Natural killer cell (primary cell): ENCODE data around the gene IRAK1. TPM values are rescaled to one million over a fixed set of nuclear protein-coding genes. Genes with fewer than 3 reads are reported as not detected.
"Not testable (repeated sequence)": the region's sequence is repeated elsewhere in the genome, so short reads cannot be mapped to it uniquely, and the experiment has no call there.

Experiments
- ATAC-seq, 3 donors: fragments of 150-1000 bp in 2 of 3; fragments of 200-7000 bp in 1 of 3; cut with Tn5 transposase; 1 replicate in 1 of 3; 2 replicates in 2 of 3; pipeline ENCODE4 v1.10.0; 2021; ENCODE audit warnings: mild to moderate bottlenecking in 2 of 3, moderate library complexity in 2 of 3
- DNase-seq, 2 donors: peaks; one replicate each; pipeline versions ENCODE4 v3.0.0 to v3.0.0-alpha.2; 2013 to 2021; ENCODE audit warnings: mixed read lengths in 1 of 2
- H3K27ac ChIP-seq: one replicate; pipeline ENCODE4 v1.5.1; 2013; ENCODE audit warnings: mild to moderate bottlenecking, low read length
- H3K27me3 ChIP-seq: one replicate; pipeline ENCODE4 v1.6.1; 2013; ENCODE audit warnings: low read length; ENCODE audit not compliant: control insufficient read depth, insufficient read depth
- H3K36me3 ChIP-seq: one replicate; pipeline ENCODE4 v1.6.1; 2013; ENCODE audit warnings: low read length; ENCODE audit not compliant: control insufficient read depth, insufficient read depth
- H3K4me1 ChIP-seq: one replicate; pipeline ENCODE4 v1.6.1; 2013; ENCODE audit warnings: low read length; ENCODE audit not compliant: control insufficient read depth, insufficient read depth
- H3K4me3 ChIP-seq: one replicate; pipeline ENCODE4 v1.5.1; 2013; ENCODE audit warnings: low read length
- H3K9me3 ChIP-seq: one replicate; pipeline ENCODE4 v1.6.1; 2013; ENCODE audit warnings: low read length; ENCODE audit not compliant: control insufficient read depth, insufficient read depth
- H3K27ac Mint-ChIP-seq, 2 donors: one replicate each; pipeline ENCODE4 v1.8.0; 2022; ENCODE audit warnings: mild to moderate bottlenecking in 2 of 2, mixed read lengths in 2 of 2, moderate library complexity in 1 of 2
- H3K27me3 Mint-ChIP-seq, 2 donors: one replicate each; pipeline ENCODE4 v1.8.0; 2022; ENCODE audit warnings: low read depth in 2 of 2, mixed read lengths in 2 of 2
- H3K36me3 Mint-ChIP-seq: one replicate; pipeline ENCODE4 v1.8.0; 2022; ENCODE audit warnings: mixed read lengths
- H3K4me1 Mint-ChIP-seq, 2 donors: one replicate each; pipeline ENCODE4 v1.8.0; 2022; ENCODE audit warnings: mixed read lengths in 2 of 2
- H3K4me3 Mint-ChIP-seq: one replicate; pipeline ENCODE4 v1.8.0; 2022; ENCODE audit warnings: mild to moderate bottlenecking, moderate library complexity, mixed read lengths
- H3K9me3 Mint-ChIP-seq, 2 donors: one replicate each; pipeline ENCODE4 v1.8.0; 2022; ENCODE audit warnings: mixed read lengths in 2 of 2
- CTCF ChIP-seq: fragments of 200-600 bp; IDR thresholded peaks from one replicate; pipeline ENCODE4 v1.8.0; 2022; ENCODE audit warnings: antibody characterized with exemption
- WGBS: methylation state at CpG from one replicate; pipeline ENCODE4 v1.1.7; 2013; ENCODE audit warnings: missing lambda C conversion rate; ENCODE audit not compliant: insufficient coverage; 5-methylcytosine and 5-hydroxymethylcytosine counted together
- intact Hi-C: fragments of 100-400 bp; cut with micrococcal nuclease; formaldehyde crosslinking; loops from one replicate; pipeline ENCODE4 v1.14.2; 2022
- total RNA-seq, 4 donors: library from RNA; stranded (reverse); fragments of 120-200 nt in 1 of 4; gene quantifications; one replicate each; pipeline versions ENCODE4 v1.2.3 to v1.2.4, GENCODE V29; 2013 to 2022

Gene IRAK1
- total RNA-seq, 3 donors from 2014 or later (not counting 1 experiment from before 2014, with no cell fraction given) = 87.5 to 114 (median 107) TPM

GRCh38 chrX:154000051-154000450 is 19.7 kb downstream of the IRAK1 start:
- H3K9me3 Mint-ChIP-seq = no peaks in the 10 kb centered on the region
- H3K36me3 Mint-ChIP-seq = no peaks in the 10 kb centered on the region
- no peak overlapping the region for H3K4me3 Mint-ChIP-seq

GRCh38 chrX:153999359-154000037 is 20.2 kb downstream of the IRAK1 start:
- H3K27ac ChIP-seq = no peak overlapping the region
- ATAC-seq (no peak), DNase-seq (no peak)
- Mint-ChIP-seq H3K27me3 (peaks cover 0 to 6% of the 10 kb centered on the region in 2 donors), H3K4me3 (no peak overlapping the region), H3K4me1 (peaks cover 17 to 18% of the 10 kb centered on the region in 2 donors), H3K9me3 (no peaks in the 10 kb centered on the region), H3K27ac (no peak overlapping the region), H3K36me3 (no peaks in the 10 kb centered on the region)
- no peak for TF ChIP-seq CTCF
- no peaks in the 10 kb centered on the region for H3K27me3 ChIP-seq
- intact Hi-C loops = loop anchor here (2.0 kb wide), 1 partner anchor 23 kb away; no protein-coding TSS in a partner anchor
- H3K4me1 ChIP-seq = peaks cover 22% of the 10 kb centered on the region
- no peaks in the 10 kb centered on the region for H3K36me3 ChIP-seq
- no peaks in the 10 kb centered on the region for H3K9me3 ChIP-seq
- H3K4me3 ChIP-seq = no peak overlapping the region
- WGBS = 86% methylated on average over 13 of the region's 19 CpGs

More at GRCh38 chrX:154000051-154000450, 19.7 kb downstream of the IRAK1 start:
- H3K27ac Mint-ChIP-seq = no peak overlapping the region
- peaks cover 0 to 7% of the 10 kb centered on the region in 2 donors for H3K27me3 Mint-ChIP-seq
- no peaks in the 10 kb centered on the region for H3K36me3 ChIP-seq
- no peaks in the 10 kb centered on the region for H3K27me3 ChIP-seq
- 84% methylated on average over 3 of the region's 5 CpGs for WGBS
- no peak overlapping the region for H3K27ac ChIP-seq
- H3K9me3 ChIP-seq = no peaks in the 10 kb centered on the region
- peaks cover 22% of the 10 kb centered on the region for H3K4me1 ChIP-seq
- intact Hi-C loops = loop anchor here (2.0 kb wide), 1 partner anchor 23 kb away; no protein-coding TSS in a partner anchor
- H3K4me3 ChIP-seq = no peak overlapping the region
- TF ChIP-seq CTCF = no peak
- no peak for DNase-seq
- no peak for ATAC-seq
- peaks cover 17 to 18% of the 10 kb centered on the region in 2 donors for H3K4me1 Mint-ChIP-seq

GRCh38 chrX:153995504-153995903 is 24.2 kb downstream of the IRAK1 start:
- no peak overlapping the region for H3K4me3 Mint-ChIP-seq
- WGBS = 95% methylated on average over 8 of the region's 8 CpGs
- Histone ChIP-seq H3K9me3 (no peaks in the 10 kb centered on the region), H3K36me3 (no peaks in the 10 kb centered on the region), H3K27ac (no peak overlapping the region), H3K4me3 (no peak overlapping the region), H3K27me3 (no peaks in the 10 kb centered on the region), H3K4me1 (peaks cover under 1% of the 10 kb centered on the region)
- intact Hi-C loops = no loop called here
- DNase-seq = no peak
- no peaks in the 10 kb centered on the region for H3K36me3 Mint-ChIP-seq
- H3K27ac Mint-ChIP-seq = no peak overlapping the region
- H3K27me3 Mint-ChIP-seq = no peaks in the 10 kb centered on the region
- peaks cover 0 to 2% of the 10 kb centered on the region in 2 donors for H3K9me3 Mint-ChIP-seq
- no peak for ATAC-seq
- no peak for TF ChIP-seq CTCF
- peaks cover 0 to 5% of the 10 kb centered on the region in 2 donors for H3K4me1 Mint-ChIP-seq

- intact Hi-C loops = not testable (repeated sequence)
- WGBS = 20% methylated on average over 1 of the region's 5 CpGs
Measured at GRCh38 chrX:153994398-153994797, 25.3 kb downstream of the IRAK1 start.

More at GRCh38 chrX:153994398-153994797, 25.3 kb downstream of the IRAK1 start:
- H3K27ac Mint-ChIP-seq, H3K4me3 ChIP-seq, H3K27me3 Mint-ChIP-seq, H3K4me3 Mint-ChIP-seq, DNase-seq, H3K27ac ChIP-seq, H3K36me3 Mint-ChIP-seq, ATAC-seq, H3K4me1 Mint-ChIP-seq, H3K9me3 ChIP-seq, H3K9me3 Mint-ChIP-seq, H3K36me3 ChIP-seq, H3K27me3 ChIP-seq: not testable (repeated sequence)
- peaks cover 12% of the 10 kb centered on the region for H3K4me1 ChIP-seq
